ENCODE data around the gene SND1. TPM values are rescaled to one million over a fixed set of nuclear protein-coding genes. Genes with fewer than 3 reads are reported as not detected.

The SND1 gene
- total and polyA plus RNA-seq, 2 donors from 2014 or later, result 83.0 to 154 TPM

- Histone ChIP-seq H3K36me3 (ENCODE audit: control insufficient read depth in 2 of 3, insufficient read depth in 3 of 3, low read length in 3 of 3) (peaks cover 0 to 18% (median 11%) of the 10 kb centered on the region in 3 donors), H3K9ac (ENCODE audit: low read length in 3 of 3) (no peak overlapping the region), H3K27ac (ENCODE audit: low read depth in 2 of 2, low read length in 2 of 2) (no peak overlapping the region), H3K4me1 (ENCODE audit: control insufficient read depth in 2 of 3, insufficient read depth in 2 of 3, low read depth in 1 of 3, low read length in 3 of 3) (peaks cover 0 to 5% (median 0%) of the 10 kb centered on the region in 3 donors), H3K4me3 (ENCODE audit: low read length in 3 of 3) (no peak overlapping the region), H3K27me3 (ENCODE audit: control insufficient read depth, insufficient read depth, low read length) (no peaks in the 10 kb centered on the region), H3K9me3 (ENCODE audit: control insufficient read depth in 2 of 3, insufficient read depth in 1 of 3, low read length in 3 of 3) (no peaks in the 10 kb centered on the region)
- intact Hi-C loops (cut with DNase I), result no loop called here
- no peak for FAIRE-seq
- DNase-seq, result no peak
- no peak for TF ChIP-seq CTCF (IDR thresholded peaks at IDR 0.05; ENCODE audit: borderline replicate concordance, extremely low read depth, insufficient read depth)
These were observed 441.9 kb downstream of the SND1 start for GRCh38 chr7:128093614-128094570.

GRCh38 chr7:128094686-128095085 is 442.7 kb downstream of the SND1 start:
- intact Hi-C loops (cut with DNase I), result no loop called here
- no peak for FAIRE-seq

GRCh38 chr7:128097211-128097731 is 445.3 kb downstream of the SND1 start:
- FAIRE-seq, result no peak
- no peaks in the 10 kb centered on the region for H3K9me3 ChIP-seq (ENCODE audit: control insufficient read depth in 2 of 3, insufficient read depth in 1 of 3, low read length in 3 of 3)
- no peaks in the 10 kb centered on the region for H3K36me3 ChIP-seq (ENCODE audit: control insufficient read depth in 2 of 3, insufficient read depth in 3 of 3, low read length in 3 of 3)
- intact Hi-C loops (cut with DNase I), result no loop called here
- H3K4me3 ChIP-seq (ENCODE audit: low read length in 3 of 3), result no peak overlapping the region
- H3K9ac ChIP-seq (ENCODE audit: low read length in 3 of 3), result no peak overlapping the region
- no peaks in the 10 kb centered on the region for H3K27me3 ChIP-seq (ENCODE audit: control insufficient read depth, insufficient read depth, low read length)
- no peak for DNase-seq
- H3K27ac ChIP-seq (ENCODE audit: low read depth in 2 of 2, low read length in 2 of 2), result no peak overlapping the region
- TF ChIP-seq CTCF (IDR thresholded peaks at IDR 0.05; ENCODE audit: borderline replicate concordance, extremely low read depth, insufficient read depth), result no peak
- peaks cover 0 to 5% (median 0%) of the 10 kb centered on the region in 3 donors for H3K4me1 ChIP-seq (ENCODE audit: control insufficient read depth in 2 of 3, insufficient read depth in 2 of 3, low read depth in 1 of 3, low read length in 3 of 3)

More at GRCh38 chr7:128094686-128095085, 442.7 kb downstream of the SND1 start:
- Histone ChIP-seq H3K4me1 (ENCODE audit: control insufficient read depth in 2 of 3, insufficient read depth in 2 of 3, low read depth in 1 of 3, low read length in 3 of 3) (peaks cover 0 to 5% (median 0%) of the 10 kb centered on the region in 3 donors), H3K9ac (ENCODE audit: low read length in 3 of 3) (no peak overlapping the region), H3K27ac (ENCODE audit: low read depth in 2 of 2, low read length in 2 of 2) (no peak overlapping the region), H3K9me3 (ENCODE audit: control insufficient read depth in 2 of 3, insufficient read depth in 1 of 3, low read length in 3 of 3) (no peaks in the 10 kb centered on the region), H3K27me3 (ENCODE audit: control insufficient read depth, insufficient read depth, low read length) (no peaks in the 10 kb centered on the region), H3K36me3 (ENCODE audit: control insufficient read depth in 2 of 3, insufficient read depth in 3 of 3, low read length in 3 of 3) (peaks cover 0 to 16% (median 9%) of the 10 kb centered on the region in 3 donors), H3K4me3 (ENCODE audit: low read length in 3 of 3) (no peak overlapping the region)
- TF ChIP-seq CTCF (IDR thresholded peaks at IDR 0.05; ENCODE audit: borderline replicate concordance, extremely low read depth, insufficient read depth), result no peak
- no peak for DNase-seq

Measured in kidney (tissue), 14 donors.